Hematopoietic multipotent progenitor cell (in vitro differentiated cells): ENCODE measurements around the gene ACAP3. TPM values are rescaled to one million over a fixed set of nuclear protein-coding genes. Genes with fewer than 3 reads are reported as not detected.

Experiments used
- DNase-seq, 3 donors: peaks; one replicate each; pipeline ENCODE4 v3.0.0-alpha.2; 2011 to 2015; ENCODE audit warnings: low read depth in 2 of 3, low spot score in 2 of 3
- total RNA-seq: library from RNA; depleted of rRNA; stranded (reverse); fragments of >200 nt; gene quantifications from one replicate; pipeline ENCODE4 v1.2.3, GENCODE V29; 2012

The ACAP3 gene
- total RNA-seq: 41.2 TPM

- peak; percentile 85 to 92 (median 90) for DNase-seq
Observed at GRCh38 chr1:1307923-1308755, at the start of gene ACAP3, which contains the start of gene PUSL1. ACAP3 (minus strand) TSS chr1:1307930; CDS start chr1:1307815, 115 bp downstream. PUSL1 (plus strand) TSS chr1:1308597; CDS start chr1:1308644, 47 bp downstream.

GRCh38 chr1:1356796-1357401 lies 49.2 kb upstream of the ACAP3 start:
- DNase-seq: no peak

GRCh38 chr1:1356166-1356795 lies 48.6 kb upstream of the ACAP3 start:
- DNase-seq: no peak

- DNase-seq: no peak
Observed at GRCh38 chr1:1355416-1355815, 47.7 kb upstream of the ACAP3 start.

GRCh38 chr1:1354271-1355247 lies 46.8 kb upstream of the ACAP3 start:
- no peak for DNase-seq

GRCh38 chr1:1353389-1354151 lies 45.8 kb upstream of the ACAP3 start:
- no peak for DNase-seq

GRCh38 chr1:1352786-1353388 lies 45.2 kb upstream of the ACAP3 start:
- no peak for DNase-seq

- no peak for DNase-seq
Observed at GRCh38 chr1:1351511-1352427, 44.0 kb upstream of the ACAP3 start.

- DNase-seq: peak; percentile 65 to 82 (median 75)
Observed at GRCh38 chr1:1349256-1350012, 41.7 kb upstream of the ACAP3 start, which contains the start of gene DVL1. DVL1 (minus strand) TSS chr1:1349418; CDS start chr1:1349065, 353 bp downstream.

- DNase-seq: no peak
Observed at GRCh38 chr1:1348420-1349255, 40.9 kb upstream of the ACAP3 start.

- DNase-seq: no peak
Observed at GRCh38 chr1:1347663-1348419, 40.1 kb upstream of the ACAP3 start.

- no peak for DNase-seq
Observed at GRCh38 chr1:1347026-1347595, 39.4 kb upstream of the ACAP3 start.

- no peak for DNase-seq
Observed at GRCh38 chr1:1346501-1346890, 38.8 kb upstream of the ACAP3 start.

GRCh38 chr1:1345860-1346500 lies 38.2 kb upstream of the ACAP3 start:
- DNase-seq: no peak

GRCh38 chr1:1345384-1345783 lies 37.7 kb upstream of the ACAP3 start:
- DNase-seq: no peak
